Sigmoid colon (tissue), 7 donors: Measurements from ENCODE around the gene IL10RA. TPM values are rescaled to one million over a fixed set of nuclear protein-coding genes. Genes with fewer than 3 reads are reported as not detected.
"Not testable (repeated sequence)": the region's sequence is repeated elsewhere in the genome, so short reads cannot be mapped to it uniquely, and the experiment has no call there.

Experiments
- DNase-seq: peaks from one replicate; pipeline ENCODE4 v3.0.0-alpha.2; 2019
- H3K27ac ChIP-seq, 4 donors: fragments of 200-600 bp; sonication (generic); one replicate each; pipeline ENCODE4 v1.5.1; 2016 to 2019; ENCODE audit warnings: mild to moderate bottlenecking in 1 of 4
- H3K27me3 ChIP-seq, 3 donors: fragments of 200-600 bp; sonication (generic); one replicate each; pipeline ENCODE4 v1.5.1; 2019; ENCODE audit warnings: mild to moderate bottlenecking in 1 of 3
- H3K36me3 ChIP-seq, 4 donors: fragments of 200-600 bp; sonication (generic); one replicate each; pipeline ENCODE4 v1.5.1; 2016 to 2019
- H3K4me1 ChIP-seq, 4 donors: fragments of 200-600 bp; sonication (generic); one replicate each; pipeline ENCODE4 v1.5.1; 2017 to 2019
- H3K4me3 ChIP-seq, 4 donors: fragments of 200-600 bp; sonication (generic); one replicate each; pipeline ENCODE4 v1.5.1; 2017 to 2019; ENCODE audit warnings: mild to moderate bottlenecking in 2 of 4, moderate library complexity in 1 of 4
- H3K9me3 ChIP-seq, 4 donors: fragments of 200-600 bp in 3 of 4; sonication (generic) in 3 of 4; one replicate each; pipeline versions ENCODE4 v1.5.1 to v1.6.1; 2013 to 2019
- EP300 ChIP-seq, 4 donors: sonication (generic); formaldehyde crosslinking; IDR thresholded peaks; one replicate each; pipeline ENCODE4 v1.6.1; 2017; ENCODE audit warnings: antibody characterized with exemption in 4 of 4
- POLR2A ChIP-seq, 2 donors: fragments of 450-650 bp; IDR thresholded peaks; one replicate each; pipeline ENCODE4 v1.6.1; 2016; ENCODE audit warnings: antibody characterized with exemption in 2 of 2, mild to moderate bottlenecking in 2 of 2, moderate library complexity in 2 of 2
- POLR2AphosphoS5 ChIP-seq, 4 donors: sonication (generic); formaldehyde crosslinking; IDR thresholded peaks; one replicate each; pipeline ENCODE4 v1.6.1; 2017; ENCODE audit warnings: antibody characterized with exemption in 4 of 4
- WGBS, 2 donors: extraction: QIAGEN DNeasy Blood & Tissue Kit; methylation state at CpG; one replicate each; pipeline ENCODE4 v1.1.7; 2013; 5-methylcytosine and 5-hydroxymethylcytosine counted together
- intact Hi-C: fragments of 100-400 bp; cut with DNase I; formaldehyde crosslinking; loops from one replicate; pipeline ENCODE4 v1.15.1; 2023
- polyA plus RNA-seq, 3 donors: library from polyadenylated mRNA; stranded (reverse); fragments of 200-250 nt; gene quantifications; one replicate each; pipeline ENCODE4 v1.2.3, GENCODE V29; 2013
- total RNA-seq, 4 donors: library from RNA; depleted of rRNA; stranded (reverse); fragments of >200 nt; gene quantifications; one replicate each; pipeline ENCODE4 v1.1.0, GENCODE V29; 2016
- TF ChIP-seq, protein P1 (sequence below), 4 experiments: fragments of 450-650 bp in 3 of 4; fragments of 200-600 bp in 1 of 4; IDR thresholded peaks; one replicate each; pipeline ENCODE4 v1.5.1; 2016 to 2019; ENCODE audit warnings: antibody characterized with exemption in 4 of 4, mild to moderate bottlenecking in 3 of 4, moderate library complexity in 2 of 4
- donor health status: healthy with polysubstance abuse.
- donor health status: Bipolar disorder and iron deficiency.
- donor health status: healthy.

IL10RA gene
- total and polyA plus RNA-seq, 7 donors, result 4.2 to 29.6 (median 14.8) TPM

DNA sequence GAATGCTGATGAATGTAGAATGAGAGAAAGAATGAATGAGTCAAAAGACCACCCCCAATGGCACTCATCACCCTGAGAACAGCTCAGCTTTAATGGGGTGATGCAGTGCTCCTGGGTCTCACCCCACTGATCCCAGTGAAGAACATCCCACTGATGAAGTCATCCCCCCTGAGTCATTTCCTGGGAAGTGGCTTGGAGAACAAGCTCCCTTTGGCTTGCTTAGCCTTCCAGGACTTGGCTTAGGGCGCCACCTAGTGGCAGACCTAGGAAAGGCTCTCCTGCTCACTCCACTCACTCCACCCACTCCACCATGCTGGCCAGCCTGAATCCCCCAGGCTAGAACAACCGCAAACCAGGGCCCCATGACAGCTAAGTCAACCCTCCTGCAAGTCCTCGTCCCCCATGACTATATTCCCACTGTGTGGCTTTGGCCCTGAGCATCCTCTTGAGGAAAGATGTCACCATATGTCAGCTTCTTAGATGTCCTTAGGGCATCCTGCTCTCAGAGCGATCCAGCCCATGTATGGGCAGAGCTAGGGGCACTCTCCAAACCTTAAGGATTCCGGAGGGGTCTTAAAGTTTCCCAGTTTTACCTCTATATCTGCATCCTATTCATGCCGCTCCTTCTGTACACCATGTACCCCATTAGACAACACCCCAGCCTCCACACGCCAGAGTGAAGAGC is 39.2 kb upstream of the IL10RA start:
- Histone ChIP-seq H3K9me3 (no peaks in the 10 kb centered on the region), H3K27me3 (no peaks in the 10 kb centered on the region), H3K4me1 (peaks cover 0 to 8% (median 4%) of the 10 kb centered on the region in 4 donors), H3K4me3 (no peak overlapping the region), H3K27ac (no peak overlapping the region), H3K36me3 (no peaks in the 10 kb centered on the region)
- intact Hi-C loops, result loop anchor here (1.0 to 5.0 kb wide), 5 partner anchors 40 to 520 kb away; no protein-coding TSS in a partner anchor
- peak; percentile 93 for DNase-seq
- 44 to 50% methylated on average over 7 of the region's 7 CpGs for WGBS, 2 donors
- TF ChIP-seq, protein P1, sequence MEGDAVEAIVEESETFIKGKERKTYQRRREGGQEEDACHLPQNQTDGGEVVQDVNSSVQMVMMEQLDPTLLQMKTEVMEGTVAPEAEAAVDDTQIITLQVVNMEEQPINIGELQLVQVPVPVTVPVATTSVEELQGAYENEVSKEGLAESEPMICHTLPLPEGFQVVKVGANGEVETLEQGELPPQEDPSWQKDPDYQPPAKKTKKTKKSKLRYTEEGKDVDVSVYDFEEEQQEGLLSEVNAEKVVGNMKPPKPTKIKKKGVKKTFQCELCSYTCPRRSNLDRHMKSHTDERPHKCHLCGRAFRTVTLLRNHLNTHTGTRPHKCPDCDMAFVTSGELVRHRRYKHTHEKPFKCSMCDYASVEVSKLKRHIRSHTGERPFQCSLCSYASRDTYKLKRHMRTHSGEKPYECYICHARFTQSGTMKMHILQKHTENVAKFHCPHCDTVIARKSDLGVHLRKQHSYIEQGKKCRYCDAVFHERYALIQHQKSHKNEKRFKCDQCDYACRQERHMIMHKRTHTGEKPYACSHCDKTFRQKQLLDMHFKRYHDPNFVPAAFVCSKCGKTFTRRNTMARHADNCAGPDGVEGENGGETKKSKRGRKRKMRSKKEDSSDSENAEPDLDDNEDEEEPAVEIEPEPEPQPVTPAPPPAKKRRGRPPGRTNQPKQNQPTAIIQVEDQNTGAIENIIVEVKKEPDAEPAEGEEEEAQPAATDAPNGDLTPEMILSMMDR (IDR thresholded peaks at IDR 0.05), result peak; percentile 95 to 98 (median 97)
- no peak for TF ChIP-seq POLR2AphosphoS5 (IDR thresholded peaks at IDR 0.05)
- TF ChIP-seq EP300 (IDR thresholded peaks at IDR 0.05), result no peak
- TF ChIP-seq POLR2A (IDR thresholded peaks at IDR 0.05), result no peak

DNA sequence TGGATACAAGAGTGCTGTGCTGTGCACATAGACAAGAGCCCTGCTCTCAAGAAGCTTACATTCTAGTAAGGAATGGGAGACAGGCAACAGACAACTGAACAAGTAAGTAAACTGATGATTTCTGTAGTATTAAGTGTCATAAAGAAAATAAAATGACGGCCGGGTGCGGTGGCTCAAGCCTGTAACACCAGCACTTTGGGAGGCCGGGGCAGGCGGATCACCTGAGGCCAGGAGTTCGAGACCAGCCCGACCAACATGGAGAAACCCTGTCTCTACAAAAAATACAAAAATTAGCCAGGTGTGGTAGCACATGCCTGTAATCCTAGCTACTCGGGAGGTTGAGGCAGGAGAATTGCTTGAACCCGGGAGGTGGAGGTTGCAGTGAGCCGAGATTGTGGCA is 38.4 kb upstream of the IL10RA start:
- not testable (repeated sequence) for H3K27me3 ChIP-seq, DNase-seq, H3K9me3 ChIP-seq, H3K4me3 ChIP-seq, H3K27ac ChIP-seq, H3K4me1 ChIP-seq, H3K36me3 ChIP-seq
- intact Hi-C loops, result loop anchor here (1.0 to 5.0 kb wide), 5 partner anchors 40 to 520 kb away; no protein-coding TSS in a partner anchor
- 74 to 87% methylated on average over 10 of the region's 10 CpGs for WGBS, 2 donors

DNA sequence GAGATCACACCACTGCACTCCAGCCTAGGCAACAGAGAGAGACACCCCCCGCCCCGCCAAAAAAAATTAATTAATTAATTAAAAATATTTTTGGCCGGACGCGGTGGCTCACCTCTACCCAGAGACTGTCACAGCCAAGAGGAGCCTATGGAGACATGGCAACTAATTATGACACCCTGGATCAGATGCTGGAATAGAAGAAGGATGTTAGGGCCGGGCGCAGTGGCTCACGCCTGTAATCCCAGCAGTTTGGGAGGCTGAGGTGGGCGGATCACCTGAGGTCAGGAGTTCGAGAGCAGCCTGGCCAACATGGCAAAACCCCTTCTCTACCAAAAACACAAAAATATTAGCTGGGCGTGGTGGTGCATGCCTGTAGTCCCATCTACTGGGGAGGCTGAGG is 37.7 kb upstream of the IL10RA start:
- H3K4me3 ChIP-seq, H3K36me3 ChIP-seq, H3K27me3 ChIP-seq, H3K9me3 ChIP-seq, H3K27ac ChIP-seq, DNase-seq, H3K4me1 ChIP-seq: not testable (repeated sequence)
- intact Hi-C loops, result loop anchor here (5.0 kb wide), 3 partner anchors 41 to 521 kb away; no protein-coding TSS in a partner anchor
- WGBS, 2 donors, result 93 to 97% methylated on average over 11 of the region's 11 CpGs

DNA sequence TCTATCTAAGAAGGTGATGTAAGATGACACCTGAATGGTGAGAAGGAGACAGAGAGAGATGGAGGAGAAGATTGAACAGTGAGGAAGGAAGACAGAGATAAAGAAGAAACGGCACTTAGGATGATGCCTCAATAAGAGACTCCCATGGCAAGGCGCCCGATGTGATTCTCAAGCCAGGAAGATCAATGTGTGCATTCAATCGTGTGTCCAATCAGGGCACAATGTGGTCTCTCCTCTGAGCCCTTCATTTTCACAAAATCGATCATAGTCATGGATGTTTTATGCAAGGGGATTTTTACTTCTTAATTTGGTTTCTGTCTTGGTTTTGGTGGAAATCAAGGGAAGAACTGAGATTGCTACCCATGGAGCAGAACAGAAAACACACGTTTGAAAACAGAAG is 37.1 kb upstream of the IL10RA start:
- H3K4me1 ChIP-seq, result peaks cover 0 to 8% (median 4%) of the 10 kb centered on the region in 4 donors
- no peak overlapping the region for H3K4me3 ChIP-seq
- H3K27ac ChIP-seq, result no peak overlapping the region
- intact Hi-C loops, result loop anchor here (5.0 kb wide), 3 partner anchors 42 to 522 kb away; no protein-coding TSS in a partner anchor
- 72 to 73% methylated on average over 6 of the region's 6 CpGs for WGBS, 2 donors
- TF ChIP-seq, protein P1 (IDR thresholded peaks at IDR 0.05), result no peak
- TF ChIP-seq POLR2A (IDR thresholded peaks at IDR 0.05) (no peak), POLR2AphosphoS5 (IDR thresholded peaks at IDR 0.05) (no peak), EP300 (IDR thresholded peaks at IDR 0.05) (no peak)
- no peak for DNase-seq
- no peaks in the 10 kb centered on the region for H3K36me3 ChIP-seq
- no peaks in the 10 kb centered on the region for H3K9me3 ChIP-seq
- no peaks in the 10 kb centered on the region for H3K27me3 ChIP-seq

DNA sequence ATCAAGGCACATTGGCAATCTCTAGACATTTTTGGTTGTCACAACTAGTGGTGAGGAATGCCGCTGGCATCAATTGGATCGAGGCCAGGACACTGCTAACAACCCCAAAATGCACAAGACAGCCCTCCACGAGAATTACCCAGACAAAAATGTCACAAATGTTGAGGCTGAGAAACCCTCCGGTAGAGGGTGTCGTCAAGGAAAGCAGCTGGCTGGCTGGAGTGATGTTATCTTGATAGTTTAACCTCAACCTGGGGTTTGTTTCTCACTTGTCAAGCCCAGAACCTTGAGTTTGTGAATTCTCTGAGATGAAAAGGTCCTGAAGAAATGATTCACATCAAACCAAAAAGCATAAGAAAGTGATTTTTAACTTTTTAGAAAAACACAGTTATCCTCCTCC is 35.9 kb upstream of the IL10RA start:
- Histone ChIP-seq H3K27ac (no peak overlapping the region), H3K9me3 (no peaks in the 10 kb centered on the region), H3K36me3 (no peaks in the 10 kb centered on the region), H3K4me1 (peaks cover 0 to 8% (median 4%) of the 10 kb centered on the region in 4 donors), H3K27me3 (no peaks in the 10 kb centered on the region), H3K4me3 (no peak overlapping the region)
- TF ChIP-seq EP300 (IDR thresholded peaks at IDR 0.05) (no peak), POLR2A (IDR thresholded peaks at IDR 0.05) (no peak)
- TF ChIP-seq, protein P1 (IDR thresholded peaks at IDR 0.05), result peak in 1 of 4 experiments; percentile 5
- intact Hi-C loops, result no loop called here
- no peak for DNase-seq
- 20 to 21% methylated on average over 5 of the region's 5 CpGs for WGBS, 2 donors
